ENCODE measurements around the gene RBP2. TPM values are rescaled to one million over a fixed set of nuclear protein-coding genes. Genes with fewer than 3 reads are reported as not detected.
A peak's percentile ranks its signal among the peaks of the same experiment; 100 is the strongest.

The RBP2 gene
- total and polyA plus RNA-seq, 10 of the 15 experiments (the other 5 are each of a cell fraction or from before 2014, with no cell fraction given): not detected

GRCh38 chr3:139447486-139447885 lies 28.8 kb downstream of the RBP2 start:
- ATAC-seq (no peak), FAIRE-seq (no peak), DNase-seq (ENCODE audit: low read depth, low spot score) (no peak)
- Histone ChIP-seq H3K9me3 (replicated peaks; ENCODE audit: control insufficient read depth, insufficient read depth, low read length) (no peaks in the 10 kb centered on the region), H3K79me2 (ENCODE audit: control insufficient read depth, insufficient read depth, low read length) (no peaks in the 10 kb centered on the region), H3K36me3 (ENCODE audit: control insufficient read depth in 2 of 2, insufficient read depth in 2 of 2, low read length in 1 of 2) (no peaks in the 10 kb centered on the region), H3K9ac (ENCODE audit: control insufficient read depth, insufficient read depth, low read length) (no peak overlapping the region), H3K4me2 (ENCODE audit: control insufficient read depth, insufficient read depth) (no peak overlapping the region), H3K27ac (ENCODE audit: control insufficient read depth, insufficient read depth) (no peak overlapping the region), H3K27me3 (replicated peaks in 1 of 2; ENCODE audit: control insufficient read depth in 2 of 2, insufficient read depth in 2 of 2, low read length in 1 of 2) (no peaks in the 10 kb centered on the region), H2AFZ (ENCODE audit: control insufficient read depth, low read depth, low read length) (no peak overlapping the region), H3K4me1 (ENCODE audit: control insufficient read depth, insufficient read depth, low read length) (no peaks in the 10 kb centered on the region), H3K4me3 (no peak overlapping the region), H4K20me1 (ENCODE audit: control insufficient read depth, insufficient read depth) (no peaks in the 10 kb centered on the region)
- ChIA-PET CTCF (interaction anchor here (1.1 kb wide), 1 partner anchor 12 kb away, joined by 3 read pairs; no protein-coding TSS in a partner anchor), RAD21 (ENCODE audit: unreplicated experiment) (interaction anchor here (1.1 kb wide), 1 partner anchor 20 kb away, joined by 3 read pairs; no protein-coding TSS in a partner anchor), SMC1A (ENCODE audit: uncharacterized antibody, unreplicated experiment) (no interaction called here), POLR2A (interaction anchor here (0.5 kb wide), 1 partner anchor 426 kb away, joined by 4 read pairs; no protein-coding TSS in a partner anchor)
- in situ Hi-C loops (cut with MboI) (loop anchor here (25.0 kb wide), 1 partner anchor 1415 kb away; no protein-coding TSS in a partner anchor), intact Hi-C loops (cut with micrococcal nuclease; ENCODE audit: unreplicated experiment) (no loop called here)
- peak; percentile 26; the same call in 1 of the 2 replicates for TF ChIP-seq SPI1 (IDR thresholded peaks at IDR 0.05; ENCODE audit: borderline replicate concordance, insufficient read depth, low read depth, low read length)
- TF ChIP-seq ASH2L (IDR thresholded peaks at IDR 0.05; ENCODE audit: borderline replicate concordance, low read depth): no peak
- no TSS peak for BruUV-seq (replicated peaks)

GRCh38 chr3:139444446-139444845 lies 31.9 kb downstream of the RBP2 start:
- POLR2A ChIA-PET: no interaction called here
- Histone ChIP-seq H4K20me1 (ENCODE audit: control insufficient read depth, insufficient read depth) (no peaks in the 10 kb centered on the region), H3K9ac (ENCODE audit: control insufficient read depth, insufficient read depth, low read length) (no peak overlapping the region), H3K4me1 (ENCODE audit: control insufficient read depth, insufficient read depth, low read length) (no peaks in the 10 kb centered on the region), H3K9me3 (replicated peaks; ENCODE audit: control insufficient read depth, insufficient read depth, low read length) (no peaks in the 10 kb centered on the region), H3K27ac (ENCODE audit: control insufficient read depth, insufficient read depth) (no peak overlapping the region), H2AFZ (ENCODE audit: control insufficient read depth, low read depth, low read length) (no peak overlapping the region), H3K36me3 (ENCODE audit: control insufficient read depth in 2 of 2, insufficient read depth in 2 of 2, low read length in 1 of 2) (no peaks in the 10 kb centered on the region), H3K4me2 (ENCODE audit: control insufficient read depth, insufficient read depth) (no peak overlapping the region), H3K4me3 (no peak overlapping the region), H3K79me2 (ENCODE audit: control insufficient read depth, insufficient read depth, low read length) (no peaks in the 10 kb centered on the region), H3K27me3 (replicated peaks in 1 of 2; ENCODE audit: control insufficient read depth in 2 of 2, insufficient read depth in 2 of 2, low read length in 1 of 2) (no peaks in the 10 kb centered on the region)
- RAD21 ChIA-PET (ENCODE audit: unreplicated experiment): no interaction called here
- ATAC-seq (no peak), DNase-seq (ENCODE audit: low read depth, low spot score) (no peak), FAIRE-seq (no peak)
- SMC1A ChIA-PET (ENCODE audit: uncharacterized antibody, unreplicated experiment): no interaction called here
- intact Hi-C loops (cut with micrococcal nuclease; ENCODE audit: unreplicated experiment): no loop called here
- no TSS peak for BruUV-seq (replicated peaks)
- in situ Hi-C loops (cut with MboI): loop anchor here (25.0 kb wide), 1 partner anchor 1418 kb away; no protein-coding TSS in a partner anchor
- CTCF ChIA-PET: interaction anchor here (1.3 kb wide), 1 partner anchor 17 kb away, joined by 3 read pairs; no protein-coding TSS in a partner anchor
- WGBS (ENCODE audit: insufficient coverage, insufficient replicate concordance, low lambda C conversion rate, missing lambda C conversion rate): 52% methylated on average over 4 of the region's 4 CpGs
- no peak for TF ChIP-seq NKRF (conservative IDR thresholded peaks at IDR 0.05)
- no peak for TF ChIP-seq ZNF24 (IDR thresholded peaks at IDR 0.05)
- no peak for TF ChIP-seq ZBTB4 (CRISPR knock-in tag; IDR thresholded peaks at IDR 0.05)
- no peak for TF ChIP-seq IRF5 (IDR thresholded peaks at IDR 0.05; ENCODE audit: borderline replicate concordance)
- no peak for TF ChIP-seq HSF1 (IDR thresholded peaks at IDR 0.05; ENCODE audit: low read depth, low read length)
- TF ChIP-seq ZSCAN29 (IDR thresholded peaks at IDR 0.05): no peak
- no peak for TF ChIP-seq RBBP5 (conservative IDR thresholded peaks at IDR 0.05)

Data from GM12878 (cell line).